GM21619 (cell line): Measurements from ENCODE around the gene HS3ST3A1.

ENCODE experiments used
- ATAC-seq: cut with Tn5 transposase; IDR thresholded peaks from one replicate; pipeline ENCODE4 v1.9.1; 2021; ENCODE audit not compliant: unreplicated experiment

The HS3ST3A1 gene

DNA sequence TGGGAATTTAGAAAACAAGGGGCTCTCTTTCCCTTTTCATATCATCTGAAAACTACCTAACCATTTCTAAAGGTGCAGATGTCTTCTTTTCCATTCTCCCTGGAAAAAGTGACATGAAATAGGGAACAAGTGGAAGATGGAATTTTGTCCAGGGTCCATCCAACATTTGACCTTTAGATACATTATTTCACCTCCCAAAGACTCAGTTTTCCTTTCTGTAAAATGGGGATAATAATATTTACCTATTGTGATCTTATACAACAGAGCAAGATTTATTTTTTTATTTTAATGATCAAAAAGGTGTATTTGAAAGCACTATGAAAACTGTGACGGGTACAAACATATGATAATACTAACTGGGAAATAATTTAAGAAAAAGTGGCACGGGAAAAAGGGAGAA is 106.3 kb downstream of the HS3ST3A1 start:
- no peak for ATAC-seq

DNA sequence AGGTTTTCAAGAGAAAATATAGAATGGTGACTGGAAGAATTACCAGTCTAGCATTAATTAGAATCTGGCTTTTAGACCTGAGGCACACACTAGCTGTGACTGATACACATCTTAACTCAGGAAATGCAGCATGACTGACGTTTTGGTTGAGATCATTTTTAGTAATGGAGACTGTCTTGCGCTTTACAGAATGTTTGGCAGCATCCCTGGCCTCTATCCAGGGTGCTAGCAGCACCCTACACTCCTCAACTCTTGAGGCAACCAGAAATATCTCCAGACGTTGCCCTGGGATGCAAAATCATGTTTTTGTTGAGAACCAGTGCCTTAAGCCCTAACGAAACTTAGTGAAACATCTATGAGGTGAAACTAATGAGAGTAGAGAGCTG is 109.0 kb downstream of the HS3ST3A1 start:
- ATAC-seq = no peak

DNA sequence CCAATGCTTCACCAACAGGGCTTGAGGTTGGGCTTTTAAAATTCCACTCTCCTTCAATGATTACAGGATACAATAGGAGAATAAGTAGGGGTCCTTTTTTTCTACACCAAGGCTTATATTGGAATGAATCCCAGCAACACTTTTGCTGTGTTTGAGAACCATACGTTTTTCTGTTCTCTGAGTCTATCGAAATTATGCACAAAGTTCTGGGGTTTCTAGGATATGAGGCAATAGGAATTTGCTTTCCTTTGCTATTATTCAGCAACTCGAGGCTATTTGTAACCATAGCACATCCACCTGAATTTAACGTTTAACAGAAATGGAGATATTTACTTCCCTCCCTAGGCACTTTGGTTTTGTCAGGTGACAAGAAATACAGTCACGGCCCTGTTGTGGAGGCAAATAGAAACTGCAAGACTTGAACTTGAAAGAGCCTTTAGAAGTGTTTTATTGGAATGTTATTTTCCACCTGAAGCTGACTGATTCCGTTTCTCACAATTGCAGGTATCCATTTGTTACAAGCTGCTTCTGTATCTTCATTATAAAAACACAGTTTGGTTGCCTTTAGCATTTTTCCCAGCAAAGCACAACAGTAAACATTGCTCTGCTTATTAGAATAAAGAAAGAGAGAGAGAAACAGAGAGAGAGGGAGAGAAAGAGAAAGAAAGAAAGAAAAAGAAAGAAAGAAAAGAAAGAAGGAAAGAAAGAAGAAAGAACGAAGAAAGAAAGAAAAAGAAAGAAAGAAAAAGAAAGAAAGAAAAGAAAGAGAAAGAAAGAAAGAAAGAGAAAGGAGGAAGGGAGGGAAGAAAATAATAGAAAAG is 109.6 kb downstream of the HS3ST3A1 start:
- ATAC-seq = no peak

DNA sequence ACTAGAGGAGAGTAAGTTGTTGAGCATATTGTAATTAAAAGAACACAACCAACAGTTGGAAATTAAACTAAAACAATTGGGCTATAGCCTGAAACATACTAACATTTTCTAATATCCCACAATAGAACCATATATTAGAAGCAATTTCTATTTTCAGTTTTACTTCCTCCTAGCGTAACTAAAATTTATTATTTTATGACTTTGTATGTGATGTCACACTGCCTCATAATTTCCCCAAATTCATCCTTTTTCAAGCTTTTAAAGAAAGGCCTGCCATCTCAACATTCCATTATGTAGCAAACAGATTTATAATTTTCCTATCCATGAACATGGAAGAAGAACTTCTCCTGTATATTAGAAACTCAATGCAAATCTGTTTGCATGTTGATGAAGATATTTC is 110.2 kb downstream of the HS3ST3A1 start:
- ATAC-seq = no peak

DNA sequence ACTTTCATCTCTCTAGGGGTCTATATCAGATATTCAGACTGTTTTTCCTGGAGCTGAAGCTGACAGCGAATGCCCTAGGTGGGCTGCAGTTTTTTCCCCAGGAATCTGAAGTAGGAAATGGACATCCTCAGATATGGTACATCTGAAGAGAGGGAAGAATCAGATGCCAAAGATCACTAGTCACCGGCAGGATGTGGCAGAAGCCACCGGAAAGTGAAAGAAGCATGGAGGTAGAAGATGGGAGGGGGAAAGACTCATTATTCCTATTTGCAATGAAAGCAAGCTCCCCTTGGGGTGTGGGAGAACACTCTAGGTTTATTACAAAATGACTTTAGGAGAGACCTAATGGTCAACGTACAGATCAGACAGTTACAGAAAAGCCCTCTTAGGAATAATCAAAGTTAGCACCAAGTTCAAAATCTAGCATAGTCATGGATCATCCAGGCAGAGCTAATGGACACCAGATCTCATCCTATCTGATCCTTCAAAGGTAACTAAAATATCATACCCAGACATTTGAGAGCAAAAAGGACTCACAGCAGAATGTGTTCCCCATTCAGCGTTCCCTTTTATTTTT is 110.7 kb downstream of the HS3ST3A1 start:
- ATAC-seq = no peak

DNA sequence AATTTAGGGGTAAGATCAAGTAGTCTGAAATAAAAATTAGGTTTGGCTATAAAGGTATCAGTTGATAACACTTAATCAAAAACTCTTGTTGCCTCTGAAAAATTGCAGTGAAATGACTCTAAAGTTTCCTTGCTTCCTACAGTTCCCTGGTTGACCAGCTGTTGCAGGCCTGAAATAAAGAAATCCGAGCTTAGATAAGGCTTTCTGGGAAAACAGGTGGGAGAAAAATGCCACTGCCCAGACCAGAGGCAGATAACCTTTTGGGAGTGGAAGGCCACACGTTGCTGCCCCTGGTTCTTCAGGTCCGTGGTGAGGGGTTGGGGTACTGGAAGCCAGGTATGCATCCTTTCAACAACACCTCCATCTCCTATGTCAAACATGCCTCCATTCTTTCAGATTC is 111.3 kb downstream of the HS3ST3A1 start:
- ATAC-seq = no peak

DNA sequence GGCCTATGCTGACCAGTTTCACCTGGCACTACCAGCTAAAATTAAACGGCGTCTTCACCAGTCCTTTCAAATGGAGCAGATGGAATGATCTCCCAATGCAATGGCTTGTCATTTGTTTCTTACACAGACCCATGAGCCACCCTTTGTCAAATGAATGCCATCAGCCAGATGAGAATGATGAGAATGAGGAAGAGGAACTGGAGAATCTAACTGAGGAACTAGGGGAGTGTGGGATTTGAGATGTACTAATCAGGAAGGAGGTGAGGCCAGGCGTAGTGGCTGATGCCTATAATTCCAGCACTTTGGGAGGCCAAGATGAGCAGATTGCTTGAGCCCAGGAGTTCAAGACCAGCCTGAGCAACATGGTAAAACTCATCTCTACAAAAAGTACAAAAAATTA is 116.4 kb downstream of the HS3ST3A1 start:
- ATAC-seq = no peak

DNA sequence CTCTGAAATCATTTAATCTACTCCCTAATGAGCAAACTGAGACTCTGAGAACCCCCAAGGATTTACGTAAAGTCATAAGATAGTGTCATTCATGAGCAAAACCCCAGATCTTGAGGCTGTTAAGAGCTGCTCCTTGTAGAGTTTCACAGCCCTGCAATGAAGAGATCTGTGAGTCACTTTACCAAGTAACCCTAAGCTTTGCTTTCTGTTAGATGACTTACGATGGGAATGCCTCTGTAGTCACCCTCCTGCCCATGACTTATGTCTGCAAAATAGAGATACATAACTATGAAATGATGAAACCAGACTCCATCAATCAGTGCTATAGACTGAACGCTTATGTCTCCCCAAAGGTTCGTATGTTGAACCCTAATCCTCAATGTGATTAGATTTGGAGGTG is 117.7 kb downstream of the HS3ST3A1 start:
- ATAC-seq = no peak

DNA sequence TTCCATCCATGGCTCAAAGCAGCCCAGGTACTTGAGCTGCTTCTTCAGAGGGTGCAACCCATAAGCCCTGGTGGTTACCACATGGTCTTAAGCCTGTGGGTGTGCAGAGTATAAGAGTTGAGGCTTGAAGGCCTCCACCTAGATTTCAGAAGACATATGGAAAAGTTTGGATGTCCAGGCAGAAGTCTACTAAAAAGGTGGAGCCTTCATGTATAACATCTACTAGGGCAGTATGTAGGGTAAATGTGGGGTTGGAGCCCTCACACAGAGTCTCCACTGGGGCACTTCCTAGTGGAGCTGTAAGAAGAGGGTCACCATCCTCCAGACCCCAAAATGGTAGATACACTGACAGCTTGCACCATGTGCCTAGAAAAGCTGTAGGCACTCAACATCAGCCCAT is 120.9 kb downstream of the HS3ST3A1 start:
- no peak for ATAC-seq

DNA sequence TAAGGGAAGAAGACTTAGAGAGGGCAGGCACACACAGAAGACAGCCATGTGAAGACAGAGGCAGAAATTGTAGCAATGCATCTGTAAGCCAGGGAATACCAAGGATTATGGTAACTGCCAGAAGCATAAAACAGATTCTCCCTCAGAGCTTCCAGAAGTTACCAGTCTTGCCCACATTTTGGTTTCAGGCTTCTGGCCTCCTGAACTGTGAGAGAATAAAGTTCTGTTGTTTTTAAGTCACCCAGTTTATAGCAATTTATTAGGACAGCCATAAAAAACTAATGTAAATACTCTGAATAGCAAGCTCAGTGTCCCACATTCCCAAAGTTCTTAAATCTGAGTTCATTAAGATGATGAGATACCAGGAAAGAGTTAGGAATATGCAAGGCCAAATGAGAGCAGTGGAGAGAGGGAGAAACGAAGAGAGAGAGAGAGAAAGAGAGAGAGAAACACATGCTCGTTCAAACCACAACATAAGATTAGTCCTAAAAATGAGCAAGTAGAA is 123.4 kb downstream of the HS3ST3A1 start:
- ATAC-seq = no peak

DNA sequence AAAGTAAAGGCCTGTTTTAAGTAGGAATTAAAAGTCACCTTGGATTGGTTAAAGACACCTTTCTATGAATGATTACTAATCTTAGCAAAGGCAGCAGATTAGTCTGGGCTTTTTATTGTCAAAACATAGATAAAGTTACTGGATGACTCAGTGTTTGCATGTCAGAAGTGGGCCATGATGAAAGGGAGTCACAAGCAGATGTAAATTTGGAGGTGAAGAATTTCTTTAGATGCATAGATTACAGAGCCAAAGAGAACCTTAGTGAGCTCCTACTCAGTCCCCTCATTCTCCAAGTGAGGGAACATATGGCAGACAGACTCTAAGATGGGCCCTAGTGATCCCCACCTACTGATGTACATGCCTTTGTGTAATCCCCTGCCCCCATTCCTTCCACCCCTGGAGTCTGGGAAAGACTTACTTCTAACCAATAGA is 124.5 kb downstream of the HS3ST3A1 start:
- no peak for ATAC-seq

DNA sequence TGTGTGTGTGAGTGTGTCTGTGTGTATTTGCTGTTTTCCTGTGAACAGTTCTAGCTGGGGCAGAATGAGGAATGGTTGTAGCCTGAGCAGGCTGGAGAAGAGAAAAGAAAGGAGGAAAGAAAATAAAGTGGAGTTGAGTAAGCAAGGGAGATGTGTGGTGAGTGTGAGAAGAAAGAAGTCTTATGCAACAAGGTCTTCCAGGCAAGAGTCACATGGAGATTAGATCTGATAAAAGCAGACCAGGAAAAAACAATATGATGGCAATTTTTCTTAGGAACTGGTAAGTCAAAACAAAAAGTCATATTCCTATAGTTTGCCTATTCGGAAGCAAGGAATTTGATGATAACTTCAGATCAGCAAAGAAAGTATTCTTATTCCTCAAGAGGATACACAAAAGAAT is 125.0 kb downstream of the HS3ST3A1 start:
- ATAC-seq = no peak

DNA sequence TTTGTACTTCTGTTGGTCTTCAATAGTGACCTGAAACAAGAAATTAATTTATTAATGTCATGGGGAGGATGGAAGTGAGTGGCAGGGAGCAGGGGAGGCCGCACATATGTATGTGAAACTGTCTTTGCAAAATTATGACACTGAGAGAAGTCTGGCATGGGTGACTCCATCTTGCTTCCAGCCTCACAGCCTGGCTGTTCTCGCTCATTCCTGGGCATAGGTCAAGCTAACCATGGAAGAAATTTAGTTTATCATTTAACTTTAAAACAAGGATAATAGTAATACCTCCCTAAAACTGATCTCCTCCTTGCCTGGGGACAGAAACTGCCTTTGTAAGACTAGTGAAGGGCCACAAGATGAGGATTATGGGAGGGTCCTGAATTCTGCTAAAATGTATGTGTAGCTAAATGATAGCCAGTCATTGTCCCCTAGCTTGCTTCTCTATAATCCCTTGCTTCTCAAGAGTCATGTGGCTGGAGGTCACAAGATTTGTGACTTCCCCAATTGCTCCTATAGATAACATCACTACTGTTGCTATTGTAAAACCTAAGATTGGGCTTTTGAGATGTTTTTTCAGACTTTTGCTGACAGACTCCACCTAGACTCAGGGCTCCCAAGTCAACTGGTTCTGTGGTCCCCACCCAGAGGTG is 126.0 kb downstream of the HS3ST3A1 start:
- ATAC-seq = no peak

DNA sequence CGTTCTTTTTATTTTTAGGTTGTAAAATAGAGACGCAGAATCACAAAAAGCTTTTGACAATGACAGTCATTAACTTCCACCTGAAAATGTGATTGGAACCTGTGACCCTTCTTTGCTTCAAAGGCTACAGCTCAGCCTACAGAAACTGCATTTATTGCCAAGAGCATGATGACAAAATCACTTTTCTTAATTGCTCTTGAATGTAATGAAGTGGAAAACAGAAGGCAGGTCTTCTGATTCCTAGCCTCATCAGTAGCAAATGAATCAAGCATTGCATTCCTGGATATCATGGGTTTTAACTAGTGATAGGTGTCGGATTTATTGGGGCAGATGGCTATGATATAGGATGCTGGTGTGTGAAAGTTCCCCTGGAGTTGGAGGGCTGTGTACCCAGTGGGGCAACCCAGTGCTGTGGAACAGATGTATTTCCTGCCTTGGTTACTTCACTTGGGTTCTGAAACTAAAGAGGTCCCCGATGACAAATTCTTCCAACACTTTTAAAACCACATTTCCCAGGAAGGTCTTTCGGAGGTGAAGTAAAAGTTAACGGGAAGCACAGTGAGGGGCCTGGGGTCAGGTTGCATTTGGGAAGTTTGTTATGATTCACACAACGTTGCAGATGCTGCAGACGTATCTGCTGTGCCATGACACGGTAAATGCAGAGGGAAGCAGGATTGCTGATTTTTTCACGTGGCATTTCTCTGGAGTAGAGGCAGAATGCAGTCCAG is 127.5 kb downstream of the HS3ST3A1 start:
- ATAC-seq = no peak

DNA sequence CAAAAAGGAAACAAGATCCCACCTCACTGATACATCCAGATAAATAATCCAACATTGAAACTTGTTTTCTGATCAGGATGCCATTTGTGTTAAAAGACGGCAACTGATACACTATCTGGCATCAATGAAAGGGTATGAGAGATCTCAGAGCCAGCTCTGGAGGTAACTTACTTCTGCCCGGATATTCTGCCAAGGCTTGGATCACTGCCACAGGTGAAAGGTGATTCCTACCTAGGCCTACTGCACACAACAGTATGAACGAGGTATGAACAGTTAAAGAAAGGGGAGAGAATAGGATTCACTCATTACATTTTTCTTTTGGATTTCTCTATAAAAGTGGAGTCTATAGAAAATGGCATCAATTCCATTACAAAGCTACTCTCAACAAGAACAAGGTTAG is 136.1 kb downstream of the HS3ST3A1 start:
- ATAC-seq = no peak

DNA sequence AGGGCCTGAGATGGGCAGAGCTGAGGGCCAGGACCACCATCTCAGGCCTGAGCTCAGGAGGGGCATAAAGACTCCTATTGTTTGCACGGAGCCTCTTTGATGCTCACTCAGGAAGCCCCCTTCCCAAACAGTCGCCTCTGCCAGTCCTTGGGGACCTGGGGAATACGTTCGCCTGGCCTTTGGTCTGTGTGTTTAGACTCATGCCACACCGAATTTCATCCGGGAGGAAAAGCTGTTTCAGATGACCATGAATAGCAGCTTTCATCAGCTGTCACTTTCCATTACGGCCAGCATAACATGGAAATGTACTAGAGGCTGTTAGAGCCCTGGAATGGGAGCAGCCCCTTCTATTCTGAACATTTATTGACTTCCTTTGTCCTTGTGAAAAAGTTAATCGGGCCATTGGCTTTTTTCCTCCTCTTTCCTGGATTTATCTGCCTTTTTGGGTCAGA is 139.0 kb downstream of the HS3ST3A1 start:
- ATAC-seq = no peak

DNA sequence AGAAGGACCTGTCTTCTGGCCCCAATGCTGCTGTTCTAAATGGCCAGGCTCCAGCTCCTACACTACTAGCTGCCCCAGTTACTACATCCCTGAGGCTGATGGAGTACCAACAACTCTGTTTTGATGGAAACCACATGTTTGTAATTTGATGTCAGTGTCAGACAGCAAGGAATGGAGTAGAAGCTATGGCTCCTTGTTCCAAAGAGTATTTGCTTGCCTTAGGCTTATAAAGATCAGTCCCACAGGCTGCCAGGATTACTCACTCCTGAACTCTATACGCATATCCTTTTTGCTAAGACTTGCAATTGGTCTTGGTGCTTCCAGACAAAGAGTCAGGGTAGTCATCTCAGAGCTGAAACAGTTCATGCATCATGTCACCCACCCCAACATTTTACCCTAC is 139.6 kb downstream of the HS3ST3A1 start:
- ATAC-seq = no peak

DNA sequence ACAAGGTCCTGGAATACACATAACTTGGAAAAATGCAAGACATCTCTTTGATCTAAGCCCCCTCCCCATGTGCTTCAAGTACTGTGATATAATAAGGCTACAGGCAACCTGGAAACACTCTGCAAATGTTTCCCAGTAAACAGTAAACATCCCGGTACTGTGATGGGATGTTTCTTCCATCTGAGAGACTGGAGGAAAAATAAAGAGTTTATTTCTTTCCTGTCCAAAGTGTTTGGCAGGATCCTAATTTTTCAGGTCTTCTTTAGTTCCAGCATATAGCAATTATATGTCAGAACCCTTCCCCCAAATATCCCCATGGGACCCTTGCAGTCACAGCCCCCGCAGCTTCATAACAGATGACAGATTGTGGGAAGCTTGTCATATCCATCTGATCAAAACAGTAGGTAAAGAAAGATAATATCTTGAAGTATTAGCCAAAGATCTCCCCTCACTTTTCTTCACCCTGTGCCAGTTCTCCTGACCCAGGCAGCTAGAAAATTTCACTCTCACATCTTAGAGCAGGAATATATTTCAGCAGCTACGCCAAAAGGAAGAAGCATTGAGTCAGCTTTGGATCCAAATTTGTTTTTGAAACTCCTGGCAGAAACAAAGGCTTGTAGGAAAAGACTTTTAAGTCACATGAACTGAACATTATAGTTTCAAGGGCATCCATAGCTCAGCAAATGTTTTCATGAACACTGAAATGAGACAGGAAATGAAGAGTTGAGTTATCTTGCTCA is 141.3 kb downstream of the HS3ST3A1 start:
- ATAC-seq = no peak

DNA sequence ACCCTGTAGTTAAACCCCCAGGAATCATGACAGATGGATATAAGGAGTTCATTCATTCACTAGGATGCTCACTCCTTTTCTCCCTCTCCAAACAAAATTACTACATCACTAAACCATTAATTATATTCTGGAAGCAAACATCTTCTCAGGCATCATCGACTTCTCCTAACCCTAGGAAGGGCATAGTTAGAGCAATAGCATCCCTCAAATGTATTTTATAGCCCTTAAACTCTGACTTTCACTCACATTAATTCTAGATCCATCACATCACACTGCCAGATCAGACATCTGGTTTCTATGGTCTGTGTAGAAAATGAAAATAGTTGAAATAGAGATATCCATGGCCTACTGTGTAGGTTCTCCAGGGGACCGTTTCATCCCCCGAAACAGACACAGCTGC is 143.9 kb downstream of the HS3ST3A1 start:
- no peak for ATAC-seq
